SU-DHL-6 (cell line): ENCODE data around the gene MOB3A.

Experiments used
- CTCF ChIP-seq: fragments of 200-600 bp; sonication (generic); IDR thresholded peaks from one replicate; pipeline ENCODE4 v1.5.1; 2017; ENCODE audit warnings: antibody characterized with exemption, mild to moderate bottlenecking, low read length, moderate library complexity; ENCODE audit not compliant: insufficient read depth, poor library complexity, severe bottlenecking
- EZH2phosphoT487 ChIP-seq: fragments of 200-600 bp; sonication (generic), shearing (Covaris generic); conservative IDR thresholded peaks from 2 replicates; pipeline ENCODE4 v1.6.1; 2018; ENCODE audit warnings: mild to moderate bottlenecking, antibody characterized with exemption, low read length, moderate library complexity, mixed read lengths

GRCh38 chr19:2048959-2049740 is 47.0 kb downstream of the MOB3A start:
- TF ChIP-seq CTCF = no peak
- TF ChIP-seq EZH2phosphoT487 = no peak
